Stimulated activated CD4-positive, alpha-beta T cell treated with anti-CD3 and anti-CD28 coated beads, Interleukin-1b, Interleukin-23, amount 100 ng/mL, for 4 hours (primary cell): ENCODE data around the gene VAT1.
"Not testable (repeated sequence)": the region's sequence is repeated elsewhere in the genome, so short reads cannot be mapped to it uniquely, and the experiment has no call there.

Experiments used
- DNase-seq, 2 donors: peaks; one replicate each; pipeline ENCODE4 v3.0.0-alpha.2; 2020; ENCODE audit warnings: low read depth in 2 of 2

Gene VAT1

DNA sequence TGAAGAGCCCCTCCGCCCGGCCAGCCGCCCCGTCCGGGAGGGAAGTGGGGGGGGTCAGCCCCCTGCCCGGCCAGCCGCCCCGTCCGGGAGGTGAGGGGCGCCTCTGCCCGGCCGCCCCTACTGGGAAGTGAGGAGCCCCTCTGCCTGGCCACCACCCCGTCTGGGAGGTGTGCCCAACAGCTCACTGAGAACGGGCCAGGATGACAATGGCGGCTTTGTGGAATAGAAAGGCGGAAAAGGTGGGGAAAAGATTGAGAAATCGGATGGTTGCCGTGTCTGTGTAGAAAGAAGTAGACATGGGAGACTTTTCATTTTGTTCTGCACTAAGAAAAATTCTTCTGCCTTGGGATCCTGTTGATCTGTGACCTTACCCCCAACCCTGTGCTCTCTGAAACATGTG is 48.9 kb downstream of the VAT1 start:
- DNase-seq, result not testable (repeated sequence)

DNA sequence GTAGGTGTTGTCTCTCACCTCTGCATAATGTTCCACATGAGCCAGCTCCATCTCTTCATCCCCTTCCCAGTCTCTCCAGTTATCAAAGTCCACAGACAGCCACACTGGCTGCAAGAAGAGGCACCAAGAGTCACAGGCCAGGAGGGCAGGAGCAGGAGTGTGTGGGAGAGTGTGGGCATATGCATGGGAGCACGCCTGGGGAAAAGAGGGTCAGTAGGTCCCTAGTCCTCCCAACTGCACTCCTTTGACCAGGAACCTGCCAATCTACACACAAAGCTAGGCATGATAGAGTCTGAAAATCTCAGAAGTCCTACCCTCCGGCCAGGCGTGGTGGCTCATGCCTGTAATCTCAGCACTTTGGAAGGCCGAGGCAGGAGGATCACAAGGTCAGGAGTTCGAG is 50.6 kb downstream of the VAT1 start:
- no peak for DNase-seq

DNA sequence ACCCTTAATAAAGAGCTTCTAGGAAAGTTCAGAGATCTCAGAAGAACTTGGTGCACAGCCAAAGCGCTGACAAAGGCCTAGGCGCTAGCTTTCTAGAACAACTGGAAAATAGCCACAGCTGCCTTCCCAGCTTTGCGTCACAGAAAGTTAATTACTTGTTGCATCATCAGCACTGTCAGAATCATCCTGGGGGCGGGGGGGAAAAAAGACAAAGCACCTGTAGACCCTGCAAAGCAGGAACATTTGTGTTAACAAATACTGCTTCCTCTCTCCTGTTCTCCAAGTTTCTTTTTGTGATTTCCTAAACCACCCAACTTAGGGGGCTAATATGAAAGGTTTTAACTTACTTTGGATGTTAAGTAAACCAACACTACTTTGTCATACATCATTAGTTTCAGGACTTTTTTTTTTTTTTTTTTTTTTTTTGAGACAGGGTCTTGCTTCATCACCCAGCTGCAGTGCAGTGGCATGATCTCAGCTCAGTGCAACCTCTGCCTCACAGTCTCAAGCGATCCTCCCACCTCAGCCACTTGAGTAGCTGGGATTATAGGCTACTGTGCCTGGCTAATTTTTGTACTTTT is 53.1 kb downstream of the VAT1 start:
- no peak for DNase-seq

DNA sequence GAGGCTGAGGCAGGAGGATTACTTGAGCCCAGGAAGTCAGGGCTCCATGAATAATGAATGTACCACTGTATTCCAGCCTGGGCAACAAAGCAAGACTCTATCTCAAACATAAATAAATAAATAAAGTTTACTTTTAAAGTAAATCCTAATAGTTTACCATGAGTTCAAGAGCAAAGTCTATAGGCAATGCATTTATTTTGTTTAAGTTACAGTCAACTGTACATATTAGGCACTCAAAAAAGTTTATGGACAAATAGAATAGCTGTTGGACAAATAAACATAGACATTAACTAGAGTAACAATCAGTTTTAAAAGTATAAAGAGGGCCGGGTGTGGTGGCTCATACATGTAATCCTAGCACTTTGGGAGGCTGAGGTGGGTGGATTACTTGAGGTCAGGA is 54.3 kb downstream of the VAT1 start:
- DNase-seq, result no peak
